HG03066 (cell line): ENCODE results near the gene PPHLN1.
"Not testable (repeated sequence)": the region's sequence is repeated elsewhere in the genome, so short reads cannot be mapped to it uniquely, and the experiment has no call there.

Source experiments
- ATAC-seq: cut with Tn5 transposase; IDR thresholded peaks from one replicate; pipeline ENCODE4 v1.9.1; 2021; ENCODE audit warnings: low read depth; ENCODE audit not compliant: unreplicated experiment

PPHLN1 gene

GRCh38 chr12:42320796-42321195 is 5.2 kb upstream of the PPHLN1 start:
- ATAC-seq, result no peak

DNA sequence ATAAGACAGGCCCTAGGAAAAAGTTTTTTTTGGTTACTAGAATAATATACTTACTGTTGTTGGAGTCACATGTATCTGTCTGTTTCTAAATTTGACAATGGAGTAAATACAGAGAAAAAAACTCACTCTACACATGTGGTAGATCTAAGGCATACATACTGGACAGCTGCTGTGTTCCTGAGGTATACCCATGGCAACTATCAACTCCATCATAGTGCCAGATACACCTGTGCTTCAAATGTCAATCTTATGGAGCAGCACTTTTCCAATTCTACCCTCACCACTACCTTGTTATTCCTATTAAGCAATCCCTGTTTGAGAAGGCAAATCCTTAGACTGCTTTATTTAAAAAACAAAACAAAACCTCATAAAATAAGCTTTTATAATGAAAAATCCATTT is 3.4 kb upstream of the PPHLN1 start:
- ATAC-seq, result no peak

- no peak for ATAC-seq
Observed at GRCh38 chr12:42323856-42324255, 2.1 kb upstream of the PPHLN1 start.

GRCh38 chr12:42325326-42325652 is 678 bp upstream of the PPHLN1 start:
- ATAC-seq, result no peak

- peak; percentile 19 for ATAC-seq
Observed at GRCh38 chr12:42326541-42327226, 717 bp downstream of the PPHLN1 start.

DNA sequence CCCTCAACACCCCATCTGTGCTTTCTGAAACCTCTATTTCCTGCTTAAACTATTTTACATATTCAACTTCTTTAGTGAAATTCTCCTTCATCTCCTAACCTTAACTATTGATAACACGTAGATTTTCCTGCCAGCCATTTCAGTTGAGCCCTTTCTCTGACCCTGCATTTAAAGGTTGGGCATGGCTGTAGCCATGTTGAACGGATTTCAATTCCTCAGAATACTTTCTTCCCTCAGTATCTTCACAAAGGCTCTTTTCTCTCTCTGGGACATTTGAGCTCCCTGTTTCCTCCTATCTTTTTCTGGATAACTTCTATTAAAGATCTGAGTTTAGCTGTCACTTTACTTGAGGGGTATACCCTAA is 1.2 kb downstream of the PPHLN1 start:
- ATAC-seq, result no peak

DNA sequence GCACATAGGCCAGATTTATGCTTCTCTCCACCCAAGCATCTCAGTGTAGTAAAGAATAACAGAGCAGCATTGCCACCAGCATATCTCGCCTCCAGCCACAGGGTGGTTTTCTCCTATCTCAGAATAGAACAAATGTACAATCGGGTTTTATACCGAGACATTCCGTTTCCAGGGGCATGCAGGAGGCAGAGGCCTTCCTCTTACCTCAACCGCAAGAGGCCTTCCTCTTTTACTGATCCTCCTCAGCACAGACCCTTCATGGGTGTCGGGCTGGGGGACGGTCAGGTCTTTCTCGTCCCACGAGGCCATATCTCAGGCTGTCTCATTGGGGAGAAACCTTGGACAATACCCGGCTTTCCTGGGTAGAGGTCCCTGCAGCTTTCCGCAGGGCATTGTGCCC is 4.1 kb downstream of the PPHLN1 start:
- ATAC-seq, result not testable (repeated sequence)

- ATAC-seq, result peak; percentile 71
Observed at GRCh38 chr12:42332301-42333285, 6.6 kb downstream of the PPHLN1 start.

- no peak for ATAC-seq
Observed at GRCh38 chr12:42336286-42336685, 10.3 kb downstream of the PPHLN1 start.

- no peak for ATAC-seq
Observed at GRCh38 chr12:42338280-42338679, 12.3 kb downstream of the PPHLN1 start.

GRCh38 chr12:42342028-42342427 is 16.1 kb downstream of the PPHLN1 start:
- ATAC-seq, result no peak

DNA sequence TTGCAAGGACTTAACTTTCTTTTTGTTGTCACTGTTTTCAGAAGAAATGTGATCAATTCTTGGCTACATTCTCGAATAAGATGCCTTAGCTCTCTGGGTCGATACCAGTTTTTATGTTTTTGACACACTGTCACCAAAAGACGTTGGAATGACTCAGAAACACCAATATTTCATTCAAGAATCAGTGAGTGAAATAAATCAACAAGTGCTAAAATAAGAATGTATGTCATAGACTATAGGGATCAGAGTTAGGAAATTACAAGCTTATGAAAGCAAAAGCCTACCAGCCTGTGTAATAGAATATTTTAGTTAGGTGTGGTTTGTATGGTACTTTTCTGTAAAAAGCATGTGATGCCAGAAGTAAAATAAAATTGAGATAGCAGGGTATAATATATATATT is 17.8 kb downstream of the PPHLN1 start:
- ATAC-seq, result no peak

DNA sequence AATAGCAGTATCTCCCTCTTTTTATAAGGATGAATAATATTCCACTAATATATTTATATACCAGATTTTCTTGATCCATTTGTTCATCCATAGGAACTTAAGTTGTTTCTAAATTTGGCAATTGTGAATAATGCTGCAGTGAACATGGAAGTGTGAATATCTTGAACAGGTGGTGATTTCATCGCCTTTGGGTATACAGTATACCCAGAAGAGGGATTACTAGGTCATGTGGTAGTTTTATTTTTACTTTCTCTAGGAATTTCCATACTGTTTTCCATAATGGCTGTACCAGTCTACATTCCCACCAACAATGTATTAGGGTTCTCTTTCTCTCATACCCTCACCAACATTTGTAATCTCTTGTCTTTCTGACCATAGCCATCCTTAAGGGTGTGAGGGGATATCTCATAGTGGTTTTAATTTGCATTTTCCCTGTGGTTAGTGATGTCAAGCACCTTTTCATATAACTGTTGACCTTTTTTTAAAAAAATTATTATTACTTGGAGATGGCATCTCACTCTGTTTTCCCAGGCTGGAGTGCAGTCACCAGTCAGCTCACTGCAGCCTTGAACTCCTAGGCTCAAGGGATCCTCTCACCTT is 20.5 kb downstream of the PPHLN1 start:
- no peak for ATAC-seq

GRCh38 chr12:42349119-42350020 is 23.4 kb downstream of the PPHLN1 start:
- not testable (repeated sequence) for ATAC-seq

DNA sequence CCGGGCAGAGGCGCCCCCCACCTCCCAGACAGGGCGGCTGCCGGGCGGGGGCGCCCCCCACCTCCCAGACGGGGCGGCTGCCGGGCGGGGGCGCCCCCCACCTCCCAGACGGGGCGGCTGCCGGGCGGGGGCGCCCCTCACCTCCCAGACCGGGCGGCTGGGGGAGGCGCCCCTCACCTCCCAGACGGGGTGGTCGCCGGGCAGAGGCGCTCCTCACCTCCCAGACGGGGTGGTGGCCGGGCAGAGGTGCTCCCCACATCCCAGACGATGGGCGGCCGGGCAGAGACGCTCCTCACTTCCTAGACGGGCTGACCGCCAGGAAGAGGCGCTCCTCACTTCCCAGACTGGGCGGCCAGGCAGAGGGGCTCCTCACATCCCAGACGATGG is 24.0 kb downstream of the PPHLN1 start:
- not testable (repeated sequence) for ATAC-seq

- no peak for ATAC-seq
Observed at GRCh38 chr12:42356344-42356743, 30.4 kb downstream of the PPHLN1 start.

GRCh38 chr12:42360747-42361403 is 34.9 kb downstream of the PPHLN1 start:
- ATAC-seq, result peak; percentile 89

- no peak for ATAC-seq
Observed at GRCh38 chr12:42361909-42362646, 36.1 kb downstream of the PPHLN1 start.

- no peak for ATAC-seq
Observed at GRCh38 chr12:42362647-42363260, 36.8 kb downstream of the PPHLN1 start.
